Stimulated activated CD8-positive, alpha-beta memory T cell treated with anti-CD3 and anti-CD28 coated beads, Interleukin-12 subunit alpha, Interleukin-12 subunit beta, amount 100 ng/mL, for 1 hour (primary cell): ENCODE results near the gene ABHD17B.

Source experiments
- DNase-seq: peaks from one replicate; pipeline ENCODE4 v3.0.0-alpha.2; 2020; ENCODE audit warnings: low read depth

The ABHD17B gene

GRCh38 chr9:71819115-71819739 lies 91.8 kb downstream of the ABHD17B start:
- peak; percentile 33 for DNase-seq

DNA sequence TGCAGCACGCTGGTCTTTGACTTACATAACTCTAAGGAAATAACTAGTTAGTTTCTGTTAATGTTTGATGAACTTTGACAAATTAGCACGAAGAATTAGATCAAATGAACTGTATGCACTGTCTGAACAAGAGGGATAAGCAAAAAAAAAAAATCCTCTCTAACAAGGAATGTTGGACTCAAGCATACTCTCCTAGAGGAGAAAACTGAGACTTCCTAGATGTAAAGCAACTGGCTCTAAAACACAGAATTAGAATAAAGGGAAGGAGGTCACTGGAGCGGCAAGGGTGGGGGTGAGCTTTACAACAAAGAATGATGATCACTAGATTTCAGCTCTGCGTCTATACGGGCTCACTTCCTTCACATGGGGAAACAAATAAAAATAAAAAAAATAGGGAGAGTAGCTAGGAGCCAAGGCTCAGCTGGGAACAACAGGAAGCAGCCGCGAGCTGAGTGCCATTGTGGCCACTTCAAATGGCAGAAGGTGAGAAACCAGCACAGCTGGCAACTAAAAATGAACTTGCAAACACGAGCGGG lies 94.0 kb downstream of the ABHD17B start:
- DNase-seq, result no peak
